EL (cell line): Measurements from ENCODE around the gene OSBPL8.

Experiments used
- DNase-seq: peaks from one replicate; pipeline ENCODE4 v3.0.0-alpha.2; 2016

The OSBPL8 gene

GRCh38 chr12:76462668-76463224 lies 96.8 kb downstream of the OSBPL8 start:
- DNase-seq, result peak; percentile 72

DNA sequence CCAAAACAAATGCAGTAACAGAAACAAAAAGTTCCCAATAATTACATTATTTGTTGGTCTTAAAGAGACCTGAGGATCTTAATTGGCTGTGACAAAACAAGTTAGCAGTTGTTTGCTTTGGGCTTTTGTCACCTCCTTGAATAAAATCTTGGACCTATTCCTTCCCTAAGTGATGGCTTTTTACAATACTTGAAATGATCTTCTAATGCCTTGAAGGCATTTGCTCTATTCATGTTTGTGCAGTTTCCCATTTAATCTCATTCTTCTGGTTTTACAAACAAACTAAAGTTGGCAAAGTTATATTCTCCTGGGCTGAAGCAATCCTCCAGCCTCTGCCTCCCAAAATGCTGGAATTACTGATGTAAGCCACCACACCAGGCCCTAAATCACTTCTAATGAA lies 98.8 kb downstream of the OSBPL8 start:
- no peak for DNase-seq

DNA sequence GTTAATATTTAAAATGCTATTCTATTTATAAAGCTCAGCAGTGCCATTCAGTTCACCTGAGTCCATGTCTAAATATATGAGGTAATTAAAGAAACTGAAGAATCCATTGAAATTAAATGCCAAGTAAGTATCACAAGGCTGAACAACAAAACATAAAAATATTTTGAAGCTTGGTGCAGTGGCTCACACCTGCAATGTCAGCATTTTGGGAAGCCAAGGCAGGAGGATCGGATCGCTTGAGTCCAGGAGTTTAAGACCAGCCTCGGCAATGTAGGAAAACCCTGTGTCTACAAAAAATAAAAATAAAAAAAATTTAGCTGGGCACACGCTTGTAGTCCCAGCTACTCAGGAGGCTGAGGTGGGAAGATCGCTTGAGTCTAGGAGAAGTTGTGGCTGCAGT lies 101.8 kb downstream of the OSBPL8 start:
- no peak for DNase-seq

GRCh38 chr12:76457010-76457409 lies 102.6 kb downstream of the OSBPL8 start:
- DNase-seq, result no peak

DNA sequence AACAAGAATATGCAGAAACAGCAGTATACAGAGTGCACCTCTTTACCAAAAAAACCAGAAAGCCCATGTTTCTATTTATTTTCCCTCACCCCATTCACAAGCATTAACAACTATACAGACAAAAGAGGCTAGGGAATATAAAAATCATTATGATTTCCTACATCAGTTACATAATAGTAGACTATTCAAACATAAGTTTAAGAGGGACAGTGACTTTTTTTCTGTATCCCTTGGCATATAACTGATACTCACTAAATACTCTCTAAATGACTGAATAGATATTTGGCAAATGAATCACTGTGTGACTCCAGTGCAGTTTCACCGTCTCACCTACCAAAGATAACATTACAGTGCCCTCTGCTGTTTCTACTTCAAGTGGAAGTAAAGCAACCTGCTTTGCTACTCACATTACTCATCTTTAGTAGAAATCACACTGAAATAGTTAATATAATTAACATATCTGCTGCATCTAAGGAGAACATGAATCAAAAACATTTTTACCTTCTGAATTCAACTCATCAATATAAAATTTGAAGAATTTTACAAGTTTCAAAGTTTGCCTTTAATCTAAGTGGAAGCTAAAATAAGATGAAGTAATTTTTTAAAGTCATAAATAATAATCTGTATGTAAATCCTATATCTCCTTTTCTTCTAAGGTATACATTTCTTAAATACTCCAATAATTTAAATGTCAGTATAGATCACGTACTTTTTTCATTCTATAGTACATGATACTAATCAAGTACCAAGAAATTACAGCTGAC lies 103.8 kb downstream of the OSBPL8 start:
- DNase-seq, result peak; percentile 90

DNA sequence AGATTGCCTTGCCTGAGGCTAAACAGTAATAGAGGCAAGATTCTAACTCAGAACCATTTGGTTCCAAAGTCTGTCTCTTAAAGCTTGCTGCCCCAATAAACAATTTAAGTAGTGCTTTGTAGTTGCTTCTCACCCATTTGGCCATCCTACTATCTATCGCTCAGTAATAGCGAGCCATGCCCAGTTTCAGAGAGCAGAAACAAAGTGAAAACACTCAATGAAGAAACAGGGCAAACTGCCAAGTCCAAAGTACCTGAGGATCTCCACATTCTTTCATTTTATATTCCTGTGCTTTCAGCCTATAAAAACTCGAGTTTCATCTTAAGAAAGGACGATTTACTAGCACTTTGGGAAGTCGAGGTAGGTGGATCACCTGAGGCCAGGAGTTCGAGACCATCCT lies 108.0 kb downstream of the OSBPL8 start:
- no peak for DNase-seq

DNA sequence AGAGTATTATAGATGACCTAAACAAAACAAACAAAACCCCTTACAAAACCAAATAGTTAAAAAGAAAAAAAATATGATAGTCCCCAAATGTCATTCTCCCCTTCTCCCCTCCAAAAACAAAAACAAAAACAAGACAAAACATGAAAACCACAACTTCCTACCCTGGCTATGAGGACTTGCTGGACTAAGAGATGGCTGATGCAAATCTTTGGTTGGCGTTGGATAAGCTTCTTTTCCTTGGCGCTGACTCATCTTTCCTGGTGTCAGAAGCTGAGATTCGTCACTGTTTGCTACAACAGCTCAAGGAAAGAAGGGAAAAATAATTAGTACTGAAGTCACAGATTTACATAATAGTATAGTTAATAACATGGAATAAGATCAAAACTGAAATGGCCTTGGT lies 108.9 kb downstream of the OSBPL8 start:
- peak; percentile 79 for DNase-seq

GRCh38 chr12:76449993-76450392 lies 109.6 kb downstream of the OSBPL8 start:
- DNase-seq, result peak; percentile 3

DNA sequence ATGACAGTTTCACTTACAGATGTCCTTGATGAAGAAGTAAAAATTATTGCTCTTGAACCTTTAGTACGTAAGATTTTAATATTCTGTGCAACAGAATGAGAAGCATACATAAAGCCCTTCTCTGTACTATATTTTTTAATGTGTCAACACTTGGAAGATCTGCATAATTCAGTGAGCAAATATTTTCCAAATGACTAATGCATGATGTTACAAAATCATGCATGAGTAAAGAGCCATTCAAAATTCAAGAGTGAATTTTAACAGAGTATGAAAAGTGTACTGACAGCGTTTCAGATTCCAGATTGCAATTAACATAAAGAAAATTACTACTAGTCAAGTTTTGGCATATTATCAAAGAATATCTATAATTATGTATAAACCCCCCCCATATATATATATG lies 110.0 kb downstream of the OSBPL8 start:
- peak; percentile 53 for DNase-seq

DNA sequence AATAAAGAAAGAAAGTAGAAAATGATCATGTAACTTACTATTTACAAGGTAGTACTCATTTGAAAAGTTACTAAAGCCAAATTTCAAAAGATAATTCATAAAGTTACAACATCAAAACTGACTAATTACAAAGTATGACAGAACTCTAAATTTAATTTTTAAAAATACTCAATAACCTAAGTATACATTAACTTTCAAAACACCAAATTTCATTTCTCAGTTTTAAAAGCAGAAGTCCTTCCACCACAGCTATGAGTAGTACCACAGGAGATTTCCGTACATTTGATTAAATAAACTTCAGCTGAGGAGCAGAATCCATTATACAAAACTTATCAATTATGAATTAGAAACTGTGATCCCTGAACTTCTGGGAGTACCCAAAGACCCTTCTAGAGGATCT lies 110.6 kb downstream of the OSBPL8 start:
- no peak for DNase-seq

DNA sequence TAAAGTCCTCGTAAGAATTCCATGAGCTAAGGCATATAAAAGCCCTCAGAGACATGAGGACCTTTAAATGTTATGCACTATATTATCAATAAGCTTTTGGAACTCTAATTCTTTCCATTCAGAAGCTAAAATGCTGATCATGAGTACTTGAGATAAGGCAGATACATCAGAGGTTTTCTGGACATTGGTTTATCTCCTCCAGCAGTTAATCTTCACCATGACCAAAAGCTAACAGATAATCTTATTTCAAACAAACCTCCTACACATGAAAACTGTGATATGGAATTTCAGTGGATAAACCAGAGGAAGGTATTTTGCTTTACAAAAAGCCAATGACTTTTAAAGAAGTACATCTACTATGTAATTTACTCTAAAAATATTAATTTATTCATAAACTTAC lies 113.5 kb downstream of the OSBPL8 start:
- no peak for DNase-seq

DNA sequence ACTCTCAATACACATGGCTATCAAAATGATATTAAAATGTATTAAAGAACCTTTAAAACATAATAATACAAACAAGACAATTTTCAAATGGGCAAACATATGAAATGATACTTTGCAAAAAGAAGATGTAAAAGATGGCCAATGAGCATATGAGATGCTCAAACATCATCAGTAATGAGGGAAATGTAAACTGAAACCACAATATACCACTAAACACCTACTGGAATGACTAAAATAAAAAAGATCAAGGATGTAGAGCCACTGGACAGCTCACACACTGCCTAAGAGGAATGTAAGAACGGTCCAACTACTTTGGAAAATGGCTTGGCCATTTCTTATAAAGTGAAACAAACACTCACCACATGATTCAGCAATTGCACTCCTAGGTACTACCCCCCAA lies 114.1 kb downstream of the OSBPL8 start:
- peak; percentile 9 for DNase-seq

- DNase-seq, result no peak
Observed at GRCh38 chr12:76444408-76444984, 115.1 kb downstream of the OSBPL8 start.

DNA sequence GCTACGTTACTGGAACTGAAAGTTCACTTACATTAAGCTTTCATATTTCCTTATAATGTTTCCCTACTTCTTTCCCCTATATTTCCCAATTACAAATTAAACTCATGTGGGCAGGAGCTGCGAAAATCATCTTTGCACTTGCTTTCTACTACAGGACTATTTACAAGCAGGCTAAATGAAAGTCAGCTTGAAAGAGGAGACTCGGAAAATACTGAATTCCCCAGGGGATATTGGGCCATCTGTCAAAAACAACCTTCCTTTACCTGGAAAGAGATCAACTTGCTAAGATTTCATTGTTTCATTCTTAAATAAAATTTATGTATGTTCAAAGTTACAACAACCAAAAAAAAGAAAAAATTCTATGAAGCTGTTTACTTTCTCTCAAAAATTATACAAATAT lies 118.6 kb downstream of the OSBPL8 start:
- no peak for DNase-seq

GRCh38 chr12:76432733-76433132 lies 126.8 kb downstream of the OSBPL8 start:
- DNase-seq, result no peak

- DNase-seq, result peak; percentile 23
Observed at GRCh38 chr12:76428117-76428516, 131.5 kb downstream of the OSBPL8 start.

GRCh38 chr12:76426160-76426559 lies 133.4 kb downstream of the OSBPL8 start:
- no peak for DNase-seq

GRCh38 chr12:76424941-76425340 lies 134.6 kb downstream of the OSBPL8 start:
- DNase-seq, result no peak

DNA sequence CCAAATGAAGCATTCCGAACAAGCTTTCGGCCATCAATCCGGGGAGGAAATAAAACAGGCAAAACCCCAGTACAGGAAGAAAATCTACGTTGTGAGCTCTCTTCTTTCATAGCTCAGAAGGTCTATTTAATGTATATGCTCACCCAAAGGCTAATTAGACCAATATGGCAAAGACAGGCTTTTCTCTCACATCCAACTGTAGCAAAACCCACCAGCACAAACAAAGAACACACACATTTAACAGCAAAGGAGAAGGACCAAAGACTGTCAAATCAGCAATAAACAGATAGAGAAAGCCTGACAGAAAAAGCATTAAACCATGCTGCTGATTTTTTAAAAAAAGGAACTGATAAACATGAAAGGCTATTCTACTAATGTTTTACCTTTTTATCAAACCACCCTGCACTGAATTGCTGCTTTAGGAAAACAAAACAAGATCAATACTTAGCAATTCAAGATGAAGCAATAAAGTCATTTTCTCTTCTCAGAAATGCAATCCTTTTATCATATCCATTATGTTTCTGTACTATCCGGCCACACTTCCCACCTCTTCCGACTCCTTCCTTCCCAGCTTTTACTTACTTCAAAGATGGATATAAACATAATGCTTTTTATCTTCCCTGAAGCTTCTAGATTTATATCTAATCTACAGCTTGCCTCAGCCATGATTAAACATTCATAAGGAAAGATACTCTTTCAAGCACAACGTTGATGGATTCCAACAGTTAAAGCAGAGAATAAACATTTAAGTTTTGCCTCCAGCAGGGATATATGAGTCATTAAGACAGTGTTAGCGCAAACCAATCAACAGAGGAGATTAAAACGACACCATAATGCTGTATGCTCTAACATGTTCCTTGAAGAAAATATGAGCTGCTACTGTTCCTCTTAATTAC lies 136.8 kb downstream of the OSBPL8 start:
- peak; percentile 59 for DNase-seq

DNA sequence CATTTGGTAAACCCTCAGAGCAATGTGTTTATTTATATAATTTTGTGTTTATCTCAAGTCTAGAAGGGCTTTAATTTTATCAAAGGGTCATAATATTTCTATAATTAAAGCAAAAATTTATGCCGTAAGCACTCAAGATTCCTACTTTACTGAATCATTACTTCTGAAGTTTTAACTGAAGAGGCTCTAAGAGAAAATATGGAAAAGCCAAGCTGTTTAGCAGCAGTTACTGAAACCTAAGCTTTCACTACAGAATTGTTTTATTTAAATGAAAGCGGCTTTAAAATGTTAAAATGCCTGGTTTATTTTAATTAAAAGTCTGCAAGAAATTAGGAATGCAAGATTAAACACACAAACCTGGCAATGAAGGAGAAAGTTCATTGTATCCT lies 137.4 kb downstream of the OSBPL8 start:
- DNase-seq, result no peak

GRCh38 chr12:76421046-76421445 lies 138.5 kb downstream of the OSBPL8 start:
- no peak for DNase-seq

- no peak for DNase-seq
Observed at GRCh38 chr12:76420222-76420621, 139.3 kb downstream of the OSBPL8 start.

DNA sequence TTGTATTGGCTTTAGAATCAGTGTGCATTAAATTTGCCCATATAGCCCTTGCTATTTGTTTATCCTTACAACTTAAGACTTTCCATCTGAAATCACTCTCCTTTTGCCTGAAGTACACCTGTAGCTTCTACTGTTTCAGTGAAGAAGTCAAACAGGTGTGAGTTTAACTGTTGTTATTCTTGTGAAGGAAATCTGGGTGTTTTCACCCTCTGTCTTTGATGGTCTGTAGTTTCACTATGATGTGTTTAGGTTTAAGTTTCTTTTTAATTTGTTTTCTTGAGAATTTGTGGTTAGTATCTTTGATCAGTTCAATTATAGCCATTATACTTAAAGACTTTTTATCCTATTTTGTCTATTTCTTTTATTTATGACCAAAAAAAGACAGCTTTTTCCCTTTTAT lies 142.5 kb downstream of the OSBPL8 start:
- DNase-seq, result no peak

DNA sequence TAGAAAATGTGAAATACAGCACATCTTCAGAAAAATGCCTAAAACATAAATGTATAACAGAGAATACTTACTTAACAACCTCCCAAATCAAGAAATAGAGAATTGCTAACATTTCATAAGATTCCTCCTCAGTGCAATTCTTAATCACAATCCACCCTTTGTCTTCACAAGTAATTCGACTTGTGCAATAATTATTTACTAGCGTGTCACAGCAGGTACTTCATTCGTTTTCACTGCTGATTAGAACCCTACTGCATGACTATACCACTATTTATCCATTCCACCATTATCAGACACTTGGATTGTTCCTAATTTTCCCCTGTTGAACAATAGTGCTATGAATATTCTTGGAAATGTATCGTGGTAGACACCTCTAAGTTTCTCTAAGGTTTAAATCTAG lies 146.4 kb downstream of the OSBPL8 start:
- no peak for DNase-seq
